Gastroesophageal sphincter (tissue), 4 donors: ENCODE results near the gene PCDHGB5. TPM values are rescaled to one million over a fixed set of nuclear protein-coding genes. Genes with fewer than 3 reads are reported as not detected.
A peak's percentile ranks its signal among the peaks of the same experiment; 100 is the strongest.
"Not testable (repeated sequence)": the region's sequence is repeated elsewhere in the genome, so short reads cannot be mapped to it uniquely, and the experiment has no call there.

Experiments used
- ATAC-seq: fragments of 150-250 bp; one replicate; pipeline ENCODE4 v1.9.1; 2016; ENCODE audit warnings: mild to moderate bottlenecking, moderate library complexity
- H3K27ac ChIP-seq, 4 donors: fragments of 200-600 bp; sonication (generic) in 3 of 4; 1 replicate in 3 of 4; 2 replicates in 1 of 4; pipeline ENCODE4 v1.5.1; 2016 to 2019
- H3K27me3 ChIP-seq: fragments of 200-600 bp; sonication (generic); one replicate; pipeline ENCODE4 v1.5.1; 2019
- H3K36me3 ChIP-seq, 2 donors: fragments of 200-600 bp; sonication (generic); one replicate each; pipeline ENCODE4 v1.5.1; 2019; ENCODE audit warnings: control low read depth in 1 of 2
- H3K4me1 ChIP-seq, 3 donors: fragments of 200-600 bp; sonication (generic); 1 replicate in 2 of 3; 2 replicates in 1 of 3; pipeline ENCODE4 v1.5.1; 2016 to 2019; ENCODE audit warnings: control low read depth in 2 of 3
- H3K4me3 ChIP-seq, 2 donors: fragments of 200-600 bp; sonication (generic); one replicate each; pipeline ENCODE4 v1.5.1; 2019; ENCODE audit warnings: mild to moderate bottlenecking in 1 of 2, moderate library complexity in 1 of 2
- H3K9me3 ChIP-seq, 3 donors: fragments of 200-600 bp; sonication (generic); one replicate each; pipeline ENCODE4 v1.5.1; 2017 to 2019; ENCODE audit warnings: control low read depth in 2 of 3
- CTCF ChIP-seq, 4 experiments: fragments of 200-600 bp in 2 of 4; fragments of 450-650 bp in 2 of 4; sonication (generic) in 1 of 4; IDR thresholded peaks; one replicate each; pipeline ENCODE4 v1.5.1; 2017 to 2019; ENCODE audit warnings: antibody characterized with exemption in 4 of 4, mild to moderate bottlenecking in 2 of 4, moderate library complexity in 2 of 4
- EP300 ChIP-seq: sonication (generic); formaldehyde crosslinking; IDR thresholded peaks from one replicate; pipeline ENCODE4 v1.6.1; 2017; ENCODE audit warnings: antibody characterized with exemption, mild to moderate bottlenecking
- POLR2A ChIP-seq, 2 donors: fragments of 450-650 bp; IDR thresholded peaks; one replicate each; pipeline ENCODE4 v1.6.1; 2017; ENCODE audit warnings: antibody characterized with exemption in 2 of 2, mild to moderate bottlenecking in 2 of 2, moderate library complexity in 1 of 2
- POLR2AphosphoS5 ChIP-seq: sonication (generic); formaldehyde crosslinking; IDR thresholded peaks from one replicate; pipeline ENCODE4 v1.6.1; 2017; ENCODE audit warnings: antibody characterized with exemption
- WGBS, 2 donors: methylation state at CpG; one replicate each; pipeline ENCODE4 v1.1.5; 2018; ENCODE audit warnings: low coverage in 1 of 2; 5-methylcytosine and 5-hydroxymethylcytosine counted together
- total RNA-seq, 4 donors: library from RNA; depleted of rRNA; stranded (reverse); fragments of >200 nt; gene quantifications; one replicate each; pipeline ENCODE4 v1.1.0, GENCODE V29; 2016

The PCDHGB5 gene
- total RNA-seq, 4 donors from 2014 or later: 4.0 to 12.9 (median 9.8) TPM

- Histone ChIP-seq H3K27ac (no peak overlapping the region), H3K9me3 (peaks cover 0 to 98% (median 13%) of the 10 kb centered on the region in 3 donors), H3K4me3 (peak overlapping the region in 1 of 2 donors; percentile 38), H3K27me3 (peaks cover 8% of the 10 kb centered on the region), H3K4me1 (peaks cover 0 to 5% (median 0%) of the 10 kb centered on the region in 3 donors), H3K36me3 (peaks cover 0 to 25% of the 10 kb centered on the region in 2 donors)
- TF ChIP-seq POLR2AphosphoS5 (no peak), CTCF (IDR thresholded peaks at IDR 0.05) (no peak), POLR2A (IDR thresholded peaks at IDR 0.05) (no peak), EP300 (no peak)
- ATAC-seq: no peak
- 11 to 19% methylated on average over 5 to 23 of the region's 25 CpGs for WGBS, 2 donors
These were observed 15.9 kb downstream of the PCDHGB5 start for GRCh38 chr5:141413540-141414069.

GRCh38 chr5:141414548-141415274 is 17.0 kb downstream of the PCDHGB5 start:
- not testable (repeated sequence) for H3K27me3 ChIP-seq, H3K27ac ChIP-seq, H3K4me3 ChIP-seq, ATAC-seq
- Histone ChIP-seq H3K4me1 (peaks cover 0 to 16% (median 0%) of the 10 kb centered on the region in 3 donors), H3K36me3 (peaks cover 0 to 23% of the 10 kb centered on the region in 2 donors), H3K9me3 (peaks cover 0 to 98% (median 13%) of the 10 kb centered on the region in 3 donors)
- 13 to 18% methylated on average over 5 to 9 of the region's 46 CpGs for WGBS, 2 donors

- peaks cover 0 to 98% (median 12%) of the 10 kb centered on the region in 3 donors for H3K9me3 ChIP-seq
- not testable (repeated sequence) for H3K27me3 ChIP-seq, H3K4me3 ChIP-seq, ATAC-seq, H3K27ac ChIP-seq
- peaks cover 0 to 19% (median 0%) of the 10 kb centered on the region in 3 donors for H3K4me1 ChIP-seq
- peaks cover 0 to 19% of the 10 kb centered on the region in 2 donors for H3K36me3 ChIP-seq
- 35 to 65% methylated on average over 3 to 6 of the region's 24 CpGs for WGBS, 2 donors
These were observed 17.5 kb downstream of the PCDHGB5 start for GRCh38 chr5:141415275-141415618.

- WGBS, 2 donors: 8 to 10% methylated on average over 8 to 13 of the region's 47 CpGs
- Histone ChIP-seq H3K4me1 (peaks cover 0 to 23% (median 0%) of the 10 kb centered on the region in 3 donors), H3K27ac (peak within 1 kb of the TSS in 3 of 4 donors; percentile 56 to 70 (median 69)), H3K4me3 (peak within 1 kb of the TSS; percentile 36 to 52), H3K9me3 (peaks cover 0 to 98% (median 11%) of the 10 kb centered on the region in 3 donors), H3K36me3 (peaks cover 0 to 16% of the 10 kb centered on the region in 2 donors)
- TF ChIP-seq CTCF (IDR thresholded peaks at IDR 0.05): peak; percentile 35 to 74 (median 68)
- ATAC-seq: peak; percentile 87
- H3K27me3 ChIP-seq: not testable (repeated sequence)
These were observed 19.9 kb downstream of the PCDHGB5 start, which contains the start of gene PCDHGB7 for GRCh38 chr5:141417494-141418172. PCDHGB7 (plus strand) TSS chr5:141417677; CDS start chr5:141417860, 183 bp downstream.

GRCh38 chr5:141419074-141419880 is 21.5 kb downstream of the PCDHGB5 start:
- Histone ChIP-seq H3K4me3 (no peak overlapping the region), H3K36me3 (peaks cover 0 to 14% of the 10 kb centered on the region in 2 donors), H3K9me3 (peaks cover 0 to 98% (median 12%) of the 10 kb centered on the region in 3 donors), H3K4me1 (peaks cover 0 to 23% (median 0%) of the 10 kb centered on the region in 3 donors), H3K27me3 (no peaks in the 10 kb centered on the region), H3K27ac (no peak overlapping the region)
- 18 to 46% methylated on average over 6 to 7 of the region's 74 CpGs for WGBS, 2 donors
- TF ChIP-seq POLR2AphosphoS5 (no peak), EP300 (no peak), CTCF (IDR thresholded peaks at IDR 0.05) (no peak), POLR2A (IDR thresholded peaks at IDR 0.05) (no peak)
- ATAC-seq: no peak
